ENCODE results near the gene NR2C2AP.
A peak's percentile ranks its signal among the peaks of the same experiment; 100 is the strongest.

The NR2C2AP gene

DNA sequence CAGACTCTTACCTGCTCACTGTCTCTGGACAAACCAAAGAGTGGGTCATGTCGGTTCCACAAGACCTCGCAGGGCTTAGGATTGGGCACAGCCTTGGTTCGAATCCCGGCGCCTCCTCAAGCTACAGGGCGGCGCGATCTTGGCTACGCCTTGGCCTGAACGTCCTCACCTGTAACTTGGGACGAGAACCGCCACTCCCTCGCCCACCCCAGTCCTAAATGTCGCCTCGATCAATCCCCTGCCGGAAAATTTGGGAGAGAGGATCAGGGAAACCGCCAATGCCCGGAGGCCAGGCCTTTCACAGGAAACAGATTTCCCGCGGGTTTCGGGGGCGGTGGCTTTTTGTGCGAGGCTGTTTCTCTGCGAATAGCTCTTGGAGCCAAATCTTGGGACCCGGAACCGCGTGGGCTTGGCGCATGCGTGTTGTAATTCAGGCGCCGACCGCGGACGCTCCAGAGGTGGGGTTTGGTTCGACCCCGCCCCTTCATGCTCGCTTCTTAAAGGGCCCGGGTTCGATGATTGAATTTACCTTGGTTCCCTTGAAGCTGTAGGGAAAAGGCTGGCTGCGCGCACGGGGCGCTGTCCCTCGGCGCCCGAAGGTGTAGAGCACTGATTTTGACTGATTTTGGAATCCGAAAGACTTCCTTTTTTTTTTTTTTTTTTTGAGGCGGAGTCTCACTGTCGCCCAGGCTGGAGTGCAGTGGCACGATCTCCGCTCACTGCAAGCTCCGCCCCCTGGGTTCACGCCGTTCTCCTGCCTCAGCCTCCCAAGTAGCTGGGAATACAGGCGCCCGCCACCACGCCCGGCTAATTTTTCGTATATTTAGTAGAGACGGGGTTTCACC is at the start of gene NR2C2AP:
NR2C2AP (minus strand) TSS at position 403 of the 845 bp plus-strand sequence; CDS start at position 49, 354 bp downstream.
- Histone ChIP-seq H3K36me3 (ENCODE audit: insufficient read depth, low read length) (peaks cover 24% of the 10 kb centered on the region), H3K4me3 (ENCODE audit: low read depth, low read length, poor library complexity, severe bottlenecking) (peak within 1 kb of the TSS; percentile 70), H3K4me2 (ENCODE audit: low read length) (peak within 1 kb of the TSS; percentile 89), H3K9ac (ENCODE audit: low read length) (peak within 1 kb of the TSS; percentile 88), H3F3A (ENCODE audit: insufficient read depth, low read length) (no peaks in the 10 kb centered on the region), H3K9me3 (ENCODE audit: low read length) (no peaks in the 10 kb centered on the region), H3K9me2 (ENCODE audit: low read depth, low read length) (no peaks in the 10 kb centered on the region), H4K20me1 (ENCODE audit: insufficient read depth, low read length) (no peaks in the 10 kb centered on the region), H3K79me2 (ENCODE audit: insufficient read depth, low read length) (0 out of 2 replicates have a peak, but pooled peaks cover 6% of the 10 kb centered on the region), H3K27me3 (ENCODE audit: insufficient read depth, low read length) (peaks cover 14% of the 10 kb centered on the region; the same call in 1 of the 2 replicates), H3K27ac (ENCODE audit: low read depth, low read length, poor library complexity, severe bottlenecking) (peak within 1 kb of the TSS; percentile 19), H3K4me1 (ENCODE audit: insufficient read depth, low read length, severe bottlenecking) (peaks cover 14% of the 10 kb centered on the region), H2AFZ (ENCODE audit: low read length) (no peak within 1 kb of the TSS)
- TF ChIP-seq EZH2 (IDR thresholded peaks at IDR 0.05; ENCODE audit: borderline replicate concordance, low read length) = no peak
- TF ChIP-seq, protein P1, sequence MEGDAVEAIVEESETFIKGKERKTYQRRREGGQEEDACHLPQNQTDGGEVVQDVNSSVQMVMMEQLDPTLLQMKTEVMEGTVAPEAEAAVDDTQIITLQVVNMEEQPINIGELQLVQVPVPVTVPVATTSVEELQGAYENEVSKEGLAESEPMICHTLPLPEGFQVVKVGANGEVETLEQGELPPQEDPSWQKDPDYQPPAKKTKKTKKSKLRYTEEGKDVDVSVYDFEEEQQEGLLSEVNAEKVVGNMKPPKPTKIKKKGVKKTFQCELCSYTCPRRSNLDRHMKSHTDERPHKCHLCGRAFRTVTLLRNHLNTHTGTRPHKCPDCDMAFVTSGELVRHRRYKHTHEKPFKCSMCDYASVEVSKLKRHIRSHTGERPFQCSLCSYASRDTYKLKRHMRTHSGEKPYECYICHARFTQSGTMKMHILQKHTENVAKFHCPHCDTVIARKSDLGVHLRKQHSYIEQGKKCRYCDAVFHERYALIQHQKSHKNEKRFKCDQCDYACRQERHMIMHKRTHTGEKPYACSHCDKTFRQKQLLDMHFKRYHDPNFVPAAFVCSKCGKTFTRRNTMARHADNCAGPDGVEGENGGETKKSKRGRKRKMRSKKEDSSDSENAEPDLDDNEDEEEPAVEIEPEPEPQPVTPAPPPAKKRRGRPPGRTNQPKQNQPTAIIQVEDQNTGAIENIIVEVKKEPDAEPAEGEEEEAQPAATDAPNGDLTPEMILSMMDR (IDR thresholded peaks at IDR 0.05; ENCODE audit: low read length) = no peak

- Histone ChIP-seq H3F3A (ENCODE audit: insufficient read depth, low read length) (no peaks in the 10 kb centered on the region), H3K27ac (ENCODE audit: low read depth, low read length, poor library complexity, severe bottlenecking) (no peak overlapping the region), H3K27me3 (ENCODE audit: insufficient read depth, low read length) (peaks cover 6% of the 10 kb centered on the region; the same call in 1 of the 2 replicates), H3K4me2 (ENCODE audit: low read length) (no peak overlapping the region), H3K79me2 (ENCODE audit: insufficient read depth, low read length) (no peaks in the 10 kb centered on the region), H3K9me2 (ENCODE audit: low read depth, low read length) (no peaks in the 10 kb centered on the region), H3K4me3 (ENCODE audit: low read depth, low read length, poor library complexity, severe bottlenecking) (no peak overlapping the region), H3K4me1 (ENCODE audit: insufficient read depth, low read length, severe bottlenecking) (no peaks in the 10 kb centered on the region), H3K9ac (ENCODE audit: low read length) (no peak overlapping the region), H4K20me1 (ENCODE audit: insufficient read depth, low read length) (no peaks in the 10 kb centered on the region), H3K36me3 (ENCODE audit: insufficient read depth, low read length) (no peaks in the 10 kb centered on the region), H2AFZ (ENCODE audit: low read length) (no peak overlapping the region), H3K9me3 (ENCODE audit: low read length) (no peaks in the 10 kb centered on the region)
- no peak for TF ChIP-seq EZH2 (IDR thresholded peaks at IDR 0.05; ENCODE audit: borderline replicate concordance, low read length)
- TF ChIP-seq, protein P1 (IDR thresholded peaks at IDR 0.05; ENCODE audit: low read length) = no peak
Measured at GRCh38 chr19:19250196-19250801, 47.1 kb upstream of the NR2C2AP start.

DNA sequence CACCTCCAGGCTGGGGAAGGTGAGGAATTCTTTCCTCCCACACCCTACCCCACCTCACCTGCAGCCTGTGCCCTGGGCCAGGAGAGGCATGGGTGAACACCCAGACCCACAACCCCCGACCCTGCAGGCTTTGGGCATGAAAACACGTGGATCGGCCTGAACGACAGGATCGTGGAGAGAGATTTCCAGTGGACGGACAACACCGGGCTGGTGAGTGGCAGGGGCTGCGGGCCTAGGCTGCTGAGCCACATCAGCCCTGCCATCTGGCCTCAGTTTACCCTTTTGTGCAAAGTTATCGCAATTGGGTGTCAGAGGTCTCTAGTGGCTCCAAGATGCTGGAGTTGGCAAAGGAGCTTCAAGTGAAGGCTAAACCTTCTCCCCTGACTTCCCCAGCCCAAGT is 37.3 kb upstream of the NR2C2AP start:
- H3K9me3 ChIP-seq (ENCODE audit: low read length) = peaks cover 4% of the 10 kb centered on the region; the same call in 1 of the 2 replicates
- H3K9ac ChIP-seq (ENCODE audit: low read length) = no peak overlapping the region
- H3F3A ChIP-seq (ENCODE audit: insufficient read depth, low read length) = no peaks in the 10 kb centered on the region
- no peak overlapping the region for H3K4me3 ChIP-seq (ENCODE audit: low read depth, low read length, poor library complexity, severe bottlenecking)
- no peaks in the 10 kb centered on the region for H3K4me1 ChIP-seq (ENCODE audit: insufficient read depth, low read length, severe bottlenecking)
- no peak overlapping the region for H3K27ac ChIP-seq (ENCODE audit: low read depth, low read length, poor library complexity, severe bottlenecking)
- TF ChIP-seq EZH2 (IDR thresholded peaks at IDR 0.05; ENCODE audit: borderline replicate concordance, low read length) = no peak
- TF ChIP-seq, protein P1 (IDR thresholded peaks at IDR 0.05; ENCODE audit: low read length) = no peak
- no peaks in the 10 kb centered on the region; the same call in 1 of the 2 replicates for H3K36me3 ChIP-seq (ENCODE audit: insufficient read depth, low read length)
- no peaks in the 10 kb centered on the region for H3K27me3 ChIP-seq (ENCODE audit: insufficient read depth, low read length)
- H3K9me2 ChIP-seq (ENCODE audit: low read depth, low read length) = no peaks in the 10 kb centered on the region
- no peak overlapping the region for H3K4me2 ChIP-seq (ENCODE audit: low read length)
- no peaks in the 10 kb centered on the region for H4K20me1 ChIP-seq (ENCODE audit: insufficient read depth, low read length)
- H2AFZ ChIP-seq (ENCODE audit: low read length) = no peak overlapping the region
- no peaks in the 10 kb centered on the region for H3K79me2 ChIP-seq (ENCODE audit: insufficient read depth, low read length)
